Measurements from ENCODE around the gene FAM170A. TPM values are rescaled to one million over a fixed set of nuclear protein-coding genes. Genes with fewer than 3 reads are reported as not detected.

Gene FAM170A
- polyA plus RNA-seq (2013, experiment 1 of 2) = not detected
- not detected for polyA plus RNA-seq (2013, experiment 2 of 2)

- Histone ChIP-seq H3K4me3 (ENCODE audit: extremely low read depth, insufficient read depth, low read length, poor library complexity, severe bottlenecking) (no peak within 1 kb of the TSS), H3K9me3 (ENCODE audit: control insufficient read depth, low read length) (no peaks in the 10 kb centered on the region), H3K36me3 (ENCODE audit: control insufficient read depth, insufficient read depth, low read length) (no peaks in the 10 kb centered on the region), H3K4me1 (ENCODE audit: control insufficient read depth, insufficient read depth, low read length, poor library complexity, severe bottlenecking) (peaks cover 3% of the 10 kb centered on the region), H3K27ac (ENCODE audit: low read depth, low read length, severe bottlenecking) (no peak within 1 kb of the TSS)
- 93 to 99% methylated on average over 6 to 9 of the region's 9 CpGs for WGBS, 2 experiments (ENCODE audit: insufficient coverage in 2 of 2)
These were observed at the start of gene FAM170A for GRCh38 chr5:119629339-119629738. FAM170A (plus strand) TSS chr5:119629558; CDS start chr5:119629769, 211 bp downstream.

- WGBS, 2 experiments (ENCODE audit: insufficient coverage in 2 of 2) = 33% methylated on average over 1 of the region's 1 CpG; no CpG with 5 or more reads in 1 of the 2 experiments
These were observed 46.4 kb upstream of the FAM170A start for GRCh38 chr5:119582987-119583386.

GRCh38 chr5:119583684-119584083 is 45.7 kb upstream of the FAM170A start:
- no peaks in the 10 kb centered on the region for H3K9me3 ChIP-seq (ENCODE audit: control insufficient read depth, low read length)
- H3K4me3 ChIP-seq (ENCODE audit: extremely low read depth, insufficient read depth, low read length, poor library complexity, severe bottlenecking) = no peak overlapping the region
- no peak overlapping the region for H3K27ac ChIP-seq (ENCODE audit: low read depth, low read length, severe bottlenecking)
- H3K36me3 ChIP-seq (ENCODE audit: control insufficient read depth, insufficient read depth, low read length) = no peaks in the 10 kb centered on the region
- H3K4me1 ChIP-seq (ENCODE audit: control insufficient read depth, insufficient read depth, low read length, poor library complexity, severe bottlenecking) = no peaks in the 10 kb centered on the region
- whole genome bisulfite sequencing, 2 experiments (ENCODE audit: insufficient coverage in 2 of 2) = 92% methylated on average over 2 of the region's 3 CpGs; no CpG with 5 or more reads in 1 of the 2 experiments

More at GRCh38 chr5:119582987-119583386, 46.4 kb upstream of the FAM170A start:
- no peaks in the 10 kb centered on the region for H3K36me3 ChIP-seq (ENCODE audit: control insufficient read depth, insufficient read depth, low read length)
- H3K27ac ChIP-seq (ENCODE audit: low read depth, low read length, severe bottlenecking) = no peak overlapping the region
- H3K4me3 ChIP-seq (ENCODE audit: extremely low read depth, insufficient read depth, low read length, poor library complexity, severe bottlenecking) = no peak overlapping the region
- no peaks in the 10 kb centered on the region for H3K9me3 ChIP-seq (ENCODE audit: control insufficient read depth, low read length)
- H3K4me1 ChIP-seq (ENCODE audit: control insufficient read depth, insufficient read depth, low read length, poor library complexity, severe bottlenecking) = no peaks in the 10 kb centered on the region

- Histone ChIP-seq H3K36me3 (ENCODE audit: control insufficient read depth, insufficient read depth, low read length) (no peaks in the 10 kb centered on the region), H3K4me1 (ENCODE audit: control insufficient read depth, insufficient read depth, low read length, poor library complexity, severe bottlenecking) (no peaks in the 10 kb centered on the region), H3K9me3 (ENCODE audit: control insufficient read depth, low read length) (no peaks in the 10 kb centered on the region), H3K27ac (ENCODE audit: low read depth, low read length, severe bottlenecking) (no peak overlapping the region), H3K4me3 (ENCODE audit: extremely low read depth, insufficient read depth, low read length, poor library complexity, severe bottlenecking) (no peak overlapping the region)
- WGBS, 2 experiments (ENCODE audit: insufficient coverage in 2 of 2) = 67 to 71% methylated on average over 1 of the region's 1 CpG
These were observed 33.3 kb upstream of the FAM170A start for GRCh38 chr5:119596046-119596445.

GRCh38 chr5:119597728-119598298 is 31.5 kb upstream of the FAM170A start:
- 76 to 80% methylated on average over 1 to 2 of the region's 2 CpGs for WGBS, 2 experiments (ENCODE audit: insufficient coverage in 2 of 2)
- H3K27ac ChIP-seq (ENCODE audit: low read depth, low read length, severe bottlenecking) = no peak overlapping the region
- H3K4me1 ChIP-seq (ENCODE audit: control insufficient read depth, insufficient read depth, low read length, poor library complexity, severe bottlenecking) = no peaks in the 10 kb centered on the region
- no peaks in the 10 kb centered on the region for H3K36me3 ChIP-seq (ENCODE audit: control insufficient read depth, insufficient read depth, low read length)
- H3K4me3 ChIP-seq (ENCODE audit: extremely low read depth, insufficient read depth, low read length, poor library complexity, severe bottlenecking) = no peak overlapping the region
- H3K9me3 ChIP-seq (ENCODE audit: control insufficient read depth, low read length) = no peaks in the 10 kb centered on the region

GRCh38 chr5:119613937-119614336 is 15.4 kb upstream of the FAM170A start:
- H3K4me1 ChIP-seq (ENCODE audit: control insufficient read depth, insufficient read depth, low read length, poor library complexity, severe bottlenecking) = no peaks in the 10 kb centered on the region
- no peaks in the 10 kb centered on the region for H3K9me3 ChIP-seq (ENCODE audit: control insufficient read depth, low read length)
- H3K4me3 ChIP-seq (ENCODE audit: extremely low read depth, insufficient read depth, low read length, poor library complexity, severe bottlenecking) = no peak overlapping the region
- no peak overlapping the region for H3K27ac ChIP-seq (ENCODE audit: low read depth, low read length, severe bottlenecking)
- H3K36me3 ChIP-seq (ENCODE audit: control insufficient read depth, insufficient read depth, low read length) = no peaks in the 10 kb centered on the region

- H3K9me3 ChIP-seq (ENCODE audit: control insufficient read depth, low read length) = no peaks in the 10 kb centered on the region
- 100% methylated on average over 1 of the region's 2 CpGs; no CpG with 5 or more reads in 1 of the 2 experiments for WGBS, 2 experiments (ENCODE audit: insufficient coverage in 2 of 2)
- H3K36me3 ChIP-seq (ENCODE audit: control insufficient read depth, insufficient read depth, low read length) = no peaks in the 10 kb centered on the region
- no peaks in the 10 kb centered on the region for H3K4me1 ChIP-seq (ENCODE audit: control insufficient read depth, insufficient read depth, low read length, poor library complexity, severe bottlenecking)
- H3K4me3 ChIP-seq (ENCODE audit: extremely low read depth, insufficient read depth, low read length, poor library complexity, severe bottlenecking) = no peak overlapping the region
- no peak overlapping the region for H3K27ac ChIP-seq (ENCODE audit: low read depth, low read length, severe bottlenecking)
These were observed 14.5 kb upstream of the FAM170A start for GRCh38 chr5:119614838-119615237.

GRCh38 chr5:119626086-119626485 is 3.3 kb upstream of the FAM170A start:
- no CpG with 5 or more reads among the region's 2 CpGs for WGBS, 2 experiments (ENCODE audit: insufficient coverage in 2 of 2)
- Histone ChIP-seq H3K4me3 (ENCODE audit: extremely low read depth, insufficient read depth, low read length, poor library complexity, severe bottlenecking) (no peak overlapping the region), H3K9me3 (ENCODE audit: control insufficient read depth, low read length) (no peaks in the 10 kb centered on the region), H3K27ac (ENCODE audit: low read depth, low read length, severe bottlenecking) (no peak overlapping the region), H3K4me1 (ENCODE audit: control insufficient read depth, insufficient read depth, low read length, poor library complexity, severe bottlenecking) (no peaks in the 10 kb centered on the region), H3K36me3 (ENCODE audit: control insufficient read depth, insufficient read depth, low read length) (no peaks in the 10 kb centered on the region)

- Histone ChIP-seq H3K27ac (ENCODE audit: low read depth, low read length, severe bottlenecking) (no peak overlapping the region), H3K9me3 (ENCODE audit: control insufficient read depth, low read length) (no peaks in the 10 kb centered on the region), H3K4me1 (ENCODE audit: control insufficient read depth, insufficient read depth, low read length, poor library complexity, severe bottlenecking) (peaks cover 3% of the 10 kb centered on the region), H3K4me3 (ENCODE audit: extremely low read depth, insufficient read depth, low read length, poor library complexity, severe bottlenecking) (no peak overlapping the region), H3K36me3 (ENCODE audit: control insufficient read depth, insufficient read depth, low read length) (no peaks in the 10 kb centered on the region)
- 85 to 89% methylated on average over 5 to 6 of the region's 9 CpGs for WGBS, 2 experiments (ENCODE audit: insufficient coverage in 2 of 2)
These were observed 1.5 kb downstream of the FAM170A start for GRCh38 chr5:119630752-119631440.

- Histone ChIP-seq H3K9me3 (ENCODE audit: control insufficient read depth, low read length) (no peaks in the 10 kb centered on the region), H3K4me1 (ENCODE audit: control insufficient read depth, insufficient read depth, low read length, poor library complexity, severe bottlenecking) (peaks cover 3% of the 10 kb centered on the region), H3K27ac (ENCODE audit: low read depth, low read length, severe bottlenecking) (no peak overlapping the region), H3K36me3 (ENCODE audit: control insufficient read depth, insufficient read depth, low read length) (no peaks in the 10 kb centered on the region), H3K4me3 (ENCODE audit: extremely low read depth, insufficient read depth, low read length, poor library complexity, severe bottlenecking) (no peak overlapping the region)
- WGBS, 2 experiments (ENCODE audit: insufficient coverage in 2 of 2) = 80% methylated on average over 1 of the region's 3 CpGs; no CpG with 5 or more reads in 1 of the 2 experiments
These were observed 2.3 kb downstream of the FAM170A start for GRCh38 chr5:119631660-119632059.

- Histone ChIP-seq H3K4me3 (ENCODE audit: extremely low read depth, insufficient read depth, low read length, poor library complexity, severe bottlenecking) (no peak overlapping the region), H3K27ac (ENCODE audit: low read depth, low read length, severe bottlenecking) (no peak overlapping the region), H3K9me3 (ENCODE audit: control insufficient read depth, low read length) (no peaks in the 10 kb centered on the region), H3K4me1 (ENCODE audit: control insufficient read depth, insufficient read depth, low read length, poor library complexity, severe bottlenecking) (peaks cover 4% of the 10 kb centered on the region), H3K36me3 (ENCODE audit: control insufficient read depth, insufficient read depth, low read length) (no peaks in the 10 kb centered on the region)
These were observed 22.1 kb downstream of the FAM170A start for GRCh38 chr5:119651486-119651885.

Data from mesodermal cell (in vitro differentiated cells).